Panc1 (cell line): Measurements from ENCODE around the gene RABL6. TPM values are rescaled to one million over a fixed set of nuclear protein-coding genes. Genes with fewer than 3 reads are reported as not detected.
A peak's percentile ranks its signal among the peaks of the same experiment; 100 is the strongest.

Experiments
- ATAC-seq: fragments of 200-7000 bp; cut with Tn5 transposase; 2 replicates; pipeline ENCODE4 v1.9.1; 2020; ENCODE audit warnings: mild to moderate bottlenecking, moderate library complexity
- BruUV-seq: library from RNA; stranded (reverse); fragments of 400-500 nt; replicated peaks from 2 replicates; lab custom pipeline; 2021; lab: Mats Ljungman, UMichigan
- CTCF ChIA-PET: fragments of 300-600 bp; sonication (Branson Sonifier 250); formaldehyde crosslinking; loops from one replicate; lab custom pipeline; 2022; ENCODE audit warnings: antibody characterized with exemption; lab: Charles Lee
- POLR2A ChIA-PET: fragments of 300-600 bp; sonication (Branson Sonifier 250); formaldehyde crosslinking; loops from one replicate; lab custom pipeline; 2022; ENCODE audit warnings: antibody characterized with exemption; lab: Charles Lee
- DNase-seq: peaks from one replicate; pipeline ENCODE4 v3.0.0-alpha.2; 2010; ENCODE audit warnings: low read depth, low spot score
- H3K27ac ChIP-seq: 2 replicates; pipeline ENCODE4 v1.5.1; 2011; ENCODE audit warnings: mild to moderate bottlenecking, low read length, inconsistent platforms
- H3K27me3 ChIP-seq: fragments of 200-500 bp; sonication (Bioruptor generic); 2 replicates; pipeline ENCODE4 v1.6.0; 2014; ENCODE audit warnings: low read length, inconsistent platforms; ENCODE audit not compliant: control insufficient read depth, insufficient read depth
- H3K36me3 ChIP-seq: fragments of 200-500 bp; sonication (Bioruptor generic); 2 replicates; pipeline ENCODE4 v1.5.1; 2014; ENCODE audit warnings: inconsistent platforms, mild to moderate bottlenecking, low read length, moderate library complexity; ENCODE audit not compliant: control insufficient read depth, insufficient read depth
- H3K4me1 ChIP-seq: 2 replicates; pipeline ENCODE4 v1.5.1; 2011; ENCODE audit warnings: inconsistent platforms, mild to moderate bottlenecking, low read length, moderate library complexity; ENCODE audit not compliant: control insufficient read depth, insufficient read depth
- H3K4me3 ChIP-seq, 2 experiments: 2 replicates each; pipeline ENCODE4 v1.5.1; 2011 to 2012; ENCODE audit warnings: low read depth in 2 of 2, low read length in 2 of 2, mild to moderate bottlenecking in 2 of 2, inconsistent platforms in 1 of 2, moderate library complexity in 1 of 2
- H3K9me3 ChIP-seq: fragments of 200-500 bp; sonication (Bioruptor generic); 2 replicates; pipeline ENCODE4 v1.5.1; 2014; ENCODE audit warnings: low read depth, mild to moderate bottlenecking, inconsistent platforms, low read length, moderate library complexity; ENCODE audit not compliant: control insufficient read depth, insufficient read depth
- CTCF ChIP-seq: fragments of 450-650 bp; IDR thresholded peaks from 2 replicates; pipeline ENCODE4 v1.5.1; 2017; ENCODE audit warnings: mild to moderate bottlenecking
- POLR2AphosphoS5 ChIP-seq: IDR thresholded peaks from 2 replicates; pipeline ENCODE4 v1.6.1; 2012; ENCODE audit warnings: mild to moderate bottlenecking, low read depth, low read length, moderate library complexity
- SIN3A ChIP-seq: IDR thresholded peaks from 2 replicates; pipeline ENCODE4 v1.6.1; 2012; ENCODE audit warnings: low read depth, mild to moderate bottlenecking, low read length, moderate library complexity, borderline replicate concordance; ENCODE audit not compliant: insufficient read depth
- TCF7L2 ChIP-seq: IDR thresholded peaks from 2 replicates; pipeline ENCODE4 v1.6.1; 2011; ENCODE audit warnings: mild to moderate bottlenecking, low read depth, low read length, inconsistent platforms
- in situ Hi-C: cut with HindIII; loops from 2 replicates; pipeline ENCODE4 v1.10.0; 2016; ENCODE audit warnings: low sequenced_read_pairs, low pct_unique_long_range_greater_than_20kb
- intact Hi-C: fragments of 100-400 bp; cut with micrococcal nuclease; formaldehyde crosslinking; loops from one replicate; pipeline ENCODE4 v1.10.0; 2022; ENCODE audit not compliant: unreplicated experiment
- total RNA-seq: library from RNA; stranded (reverse); gene quantifications from one replicate; pipeline ENCODE4 v1.2.1, GENCODE V29; 2021; ENCODE audit not compliant: unreplicated experiment
- TF ChIP-seq, protein P1 (sequence below), 2 experiments: IDR thresholded peaks; 2 replicates each; pipeline ENCODE4 v1.6.1; 2011 to 2012; ENCODE audit warnings: low read depth in 2 of 2, control low read depth in 1 of 2, low read length in 1 of 2, mild to moderate bottlenecking in 1 of 2, moderate library complexity in 1 of 2; ENCODE audit not compliant: insufficient read depth in 1 of 2

Gene RABL6
- total RNA-seq, 1 experiment from 2014 or later = 106 TPM

DNA sequence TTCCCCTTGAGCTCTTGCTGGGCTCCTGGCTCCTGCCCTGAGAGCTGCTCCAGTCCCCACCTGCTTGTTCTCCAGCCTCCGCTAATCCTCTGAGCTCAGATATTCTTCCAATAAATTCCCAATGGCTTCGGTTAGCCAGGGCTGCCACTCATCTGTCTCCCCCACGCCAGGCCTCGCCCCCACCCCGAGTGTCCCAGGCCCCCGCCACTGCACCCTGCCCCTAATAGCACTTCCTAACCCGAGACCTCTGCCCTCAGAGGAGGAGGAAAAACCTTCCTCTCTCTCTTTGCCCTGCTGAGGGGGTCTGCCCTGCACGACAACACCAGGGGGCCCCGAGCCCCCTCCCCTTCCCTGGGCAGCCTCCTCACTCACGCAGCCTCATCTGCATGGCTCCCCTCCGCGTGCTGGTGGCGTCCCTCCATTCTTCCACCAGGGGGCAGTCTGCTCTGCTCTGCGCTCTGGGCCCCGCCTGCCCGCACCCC is 38.0 kb upstream of the RABL6 start:
- H3K27ac ChIP-seq = no peak overlapping the region
- ATAC-seq (peak; percentile 89), DNase-seq (no peak)
- in situ Hi-C loops = no loop called here
- no peaks in the 10 kb centered on the region for H3K36me3 ChIP-seq
- no peaks in the 10 kb centered on the region; the same call in 1 of the 2 replicates for H3K9me3 ChIP-seq
- BruUV-seq = no TSS peak
- intact Hi-C loops = no loop called here
- TF ChIP-seq, protein P1, sequence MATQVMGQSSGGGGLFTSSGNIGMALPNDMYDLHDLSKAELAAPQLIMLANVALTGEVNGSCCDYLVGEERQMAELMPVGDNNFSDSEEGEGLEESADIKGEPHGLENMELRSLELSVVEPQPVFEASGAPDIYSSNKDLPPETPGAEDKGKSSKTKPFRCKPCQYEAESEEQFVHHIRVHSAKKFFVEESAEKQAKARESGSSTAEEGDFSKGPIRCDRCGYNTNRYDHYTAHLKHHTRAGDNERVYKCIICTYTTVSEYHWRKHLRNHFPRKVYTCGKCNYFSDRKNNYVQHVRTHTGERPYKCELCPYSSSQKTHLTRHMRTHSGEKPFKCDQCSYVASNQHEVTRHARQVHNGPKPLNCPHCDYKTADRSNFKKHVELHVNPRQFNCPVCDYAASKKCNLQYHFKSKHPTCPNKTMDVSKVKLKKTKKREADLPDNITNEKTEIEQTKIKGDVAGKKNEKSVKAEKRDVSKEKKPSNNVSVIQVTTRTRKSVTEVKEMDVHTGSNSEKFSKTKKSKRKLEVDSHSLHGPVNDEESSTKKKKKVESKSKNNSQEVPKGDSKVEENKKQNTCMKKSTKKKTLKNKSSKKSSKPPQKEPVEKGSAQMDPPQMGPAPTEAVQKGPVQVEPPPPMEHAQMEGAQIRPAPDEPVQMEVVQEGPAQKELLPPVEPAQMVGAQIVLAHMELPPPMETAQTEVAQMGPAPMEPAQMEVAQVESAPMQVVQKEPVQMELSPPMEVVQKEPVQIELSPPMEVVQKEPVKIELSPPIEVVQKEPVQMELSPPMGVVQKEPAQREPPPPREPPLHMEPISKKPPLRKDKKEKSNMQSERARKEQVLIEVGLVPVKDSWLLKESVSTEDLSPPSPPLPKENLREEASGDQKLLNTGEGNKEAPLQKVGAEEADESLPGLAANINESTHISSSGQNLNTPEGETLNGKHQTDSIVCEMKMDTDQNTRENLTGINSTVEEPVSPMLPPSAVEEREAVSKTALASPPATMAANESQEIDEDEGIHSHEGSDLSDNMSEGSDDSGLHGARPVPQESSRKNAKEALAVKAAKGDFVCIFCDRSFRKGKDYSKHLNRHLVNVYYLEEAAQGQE (IDR thresholded peaks at IDR 0.05; ENCODE audit: insufficient read depth in 1 of 2, low read depth in 2 of 2, low read length in 1 of 2) = no peak
- no peak for TF ChIP-seq POLR2AphosphoS5
- TF ChIP-seq SIN3A = no peak
- no peak; the same call in 1 of the 2 replicates for TF ChIP-seq CTCF
- no peak for TF ChIP-seq TCF7L2
- peak overlapping the region in 1 of 2 experiments; percentile 24; a peak in 1 of 4 replicates for H3K4me3 ChIP-seq
- H3K27me3 ChIP-seq = no peaks in the 10 kb centered on the region
- ChIA-PET CTCF (no interaction called here), POLR2A (interaction anchor here (0.5 kb wide), 1 partner anchor 50 kb away, joined by 3 read pairs; no protein-coding TSS in a partner anchor)
- H3K4me1 ChIP-seq = no peaks in the 10 kb centered on the region

- Histone ChIP-seq H3K36me3 (no peaks in the 10 kb centered on the region), H3K27me3 (no peaks in the 10 kb centered on the region), H3K9me3 (no peaks in the 10 kb centered on the region; the same call in 1 of the 2 replicates), H3K4me3 (no peak overlapping the region), H3K27ac (no peak overlapping the region), H3K4me1 (no peaks in the 10 kb centered on the region)
- intact Hi-C loops (no loop called here), in situ Hi-C loops (no loop called here)
- POLR2A ChIA-PET = no interaction called here
- CTCF ChIA-PET = no interaction called here
- ATAC-seq (no peak), DNase-seq (no peak)
- no peak for TF ChIP-seq CTCF
- TF ChIP-seq, protein P1 (IDR thresholded peaks at IDR 0.05; ENCODE audit: insufficient read depth in 1 of 2, low read depth in 2 of 2, low read length in 1 of 2) = no peak
- no peak for TF ChIP-seq POLR2AphosphoS5
- TF ChIP-seq SIN3A = no peak
- TF ChIP-seq TCF7L2 = no peak
- no TSS peak for BruUV-seq
Observed at GRCh38 chr9:136771907-136772415, 35.8 kb upstream of the RABL6 start.
